Measurements from ENCODE around the gene CFAP299. TPM values are rescaled to one million over a fixed set of nuclear protein-coding genes. Genes with fewer than 3 reads are reported as not detected.

CFAP299 gene
- total and polyA plus RNA-seq, 9 of the 15 experiments (the other 6 are each of a cell fraction or from before 2014, with no cell fraction given), result 0.09 to 3.0 (median 0.76) TPM

DNA sequence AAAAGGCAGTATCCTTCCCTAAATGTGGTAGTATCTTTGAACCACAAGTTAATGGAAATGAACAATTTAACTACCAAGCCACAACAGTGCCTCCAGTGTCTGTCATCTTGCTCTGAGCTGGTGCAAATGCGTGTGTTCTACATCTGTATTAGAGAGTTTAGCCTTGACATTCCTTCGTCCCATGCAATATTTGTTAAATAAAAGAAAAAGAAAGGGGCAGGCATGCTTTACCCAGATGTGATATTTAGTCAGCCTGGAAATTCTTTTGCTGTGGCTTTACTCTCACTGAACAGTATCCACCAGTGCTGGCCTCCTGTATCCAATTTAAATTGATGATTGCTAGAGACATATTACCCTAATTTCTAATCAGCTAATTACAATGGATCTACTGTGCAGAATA, 310.5 kb downstream of the CFAP299 start (continued):
- TF ChIP-seq, protein P1, sequence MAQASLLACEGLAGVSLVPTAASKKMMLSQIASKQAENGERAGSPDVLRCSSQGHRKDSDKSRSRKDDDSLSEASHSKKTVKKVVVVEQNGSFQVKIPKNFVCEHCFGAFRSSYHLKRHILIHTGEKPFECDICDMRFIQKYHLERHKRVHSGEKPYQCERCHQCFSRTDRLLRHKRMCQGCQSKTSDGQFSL (CRISPR knock-in tag; IDR thresholded peaks at IDR 0.05), result no peak
- TF ChIP-seq, protein P1 (tag; IDR thresholded peaks at IDR 0.05), result no peak
- no peak for TF ChIP-seq ZNF75A (CRISPR knock-in tag; IDR thresholded peaks at IDR 0.05)
- TF ChIP-seq C11orf30 (IDR thresholded peaks at IDR 0.05; ENCODE audit: low read depth), result no peak
- no peak for TF ChIP-seq ESRRB (CRISPR knock-in tag; IDR thresholded peaks at IDR 0.05; ENCODE audit: borderline replicate concordance)
- TF ChIP-seq HIVEP1 (CRISPR knock-in tag; IDR thresholded peaks at IDR 0.05), result no peak
- TF ChIP-seq, protein P2, sequence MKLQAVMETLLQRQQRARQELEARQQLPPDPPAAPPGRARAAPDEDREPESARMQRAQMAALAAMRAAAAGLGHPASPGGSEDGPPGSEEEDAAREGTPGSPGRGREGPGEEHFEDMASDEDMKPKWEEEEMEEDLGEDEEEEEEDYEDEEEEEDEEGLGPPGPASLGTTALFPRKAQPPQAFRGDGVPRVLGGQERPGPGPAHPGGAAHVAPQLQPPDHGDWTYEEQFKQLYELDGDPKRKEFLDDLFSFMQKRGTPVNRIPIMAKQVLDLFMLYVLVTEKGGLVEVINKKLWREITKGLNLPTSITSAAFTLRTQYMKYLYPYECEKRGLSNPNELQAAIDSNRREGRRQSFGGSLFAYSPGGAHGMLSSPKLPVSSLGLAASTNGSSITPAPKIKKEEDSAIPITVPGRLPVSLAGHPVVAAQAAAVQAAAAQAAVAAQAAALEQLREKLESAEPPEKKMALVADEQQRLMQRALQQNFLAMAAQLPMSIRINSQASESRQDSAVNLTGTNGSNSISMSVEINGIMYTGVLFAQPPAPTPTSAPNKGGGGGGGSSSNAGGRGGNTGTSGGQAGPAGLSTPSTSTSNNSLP (IDR thresholded peaks at IDR 0.05; ENCODE audit: borderline replicate concordance, low read depth, low read length), result no peak

DNA sequence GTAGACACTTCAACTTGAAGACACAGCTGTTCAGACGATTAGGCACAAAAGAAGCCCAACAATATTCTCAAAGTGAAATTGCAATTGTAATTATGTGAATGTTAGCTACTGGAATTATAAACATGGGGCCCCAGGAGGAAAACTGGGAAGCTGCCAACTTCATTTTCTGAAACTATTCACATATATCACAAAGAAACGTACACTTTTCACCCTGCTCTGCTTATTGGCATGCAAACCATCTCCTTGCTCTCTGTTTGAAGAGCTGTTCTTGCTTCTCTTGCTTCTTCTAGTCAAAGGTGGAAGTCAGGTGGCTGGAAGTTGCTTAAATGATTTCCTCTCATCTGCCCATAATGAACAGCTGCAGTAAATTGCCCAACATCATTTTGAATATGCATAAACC, 320.1 kb downstream of the CFAP299 start:
- WGBS (ENCODE audit: insufficient coverage, low coverage, missing lambda C conversion rate), result 0% methylated on average over 2 of the region's 2 CpGs
- no peak for TF ChIP-seq STAT5A (IDR thresholded peaks at IDR 0.05; ENCODE audit: borderline replicate concordance, low read length)
- TF ChIP-seq PHF21A (IDR thresholded peaks at IDR 0.05; ENCODE audit: borderline replicate concordance, low read depth), result no peak
- TF ChIP-seq ZNF764 (CRISPR knock-in tag; IDR thresholded peaks at IDR 0.05; ENCODE audit: low read depth), result no peak
- TF ChIP-seq STAT5B (CRISPR knock-in tag; IDR thresholded peaks at IDR 0.05), result no peak
- TF ChIP-seq PRPF4 (IDR thresholded peaks at IDR 0.05; ENCODE audit: insufficient read depth, low read depth, low read length, poor library complexity, severe bottlenecking), result no peak
- TF ChIP-seq, protein P3, sequence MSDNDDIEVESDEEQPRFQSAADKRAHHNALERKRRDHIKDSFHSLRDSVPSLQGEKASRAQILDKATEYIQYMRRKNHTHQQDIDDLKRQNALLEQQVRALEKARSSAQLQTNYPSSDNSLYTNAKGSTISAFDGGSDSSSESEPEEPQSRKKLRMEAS (CRISPR knock-in tag; IDR thresholded peaks at IDR 0.05), result no peak
- no peak for TF ChIP-seq MYNN (IDR thresholded peaks at IDR 0.05)
- TF ChIP-seq MYNN (CRISPR knock-in tag; IDR thresholded peaks at IDR 0.05), result no peak
- TF ChIP-seq, protein P4, sequence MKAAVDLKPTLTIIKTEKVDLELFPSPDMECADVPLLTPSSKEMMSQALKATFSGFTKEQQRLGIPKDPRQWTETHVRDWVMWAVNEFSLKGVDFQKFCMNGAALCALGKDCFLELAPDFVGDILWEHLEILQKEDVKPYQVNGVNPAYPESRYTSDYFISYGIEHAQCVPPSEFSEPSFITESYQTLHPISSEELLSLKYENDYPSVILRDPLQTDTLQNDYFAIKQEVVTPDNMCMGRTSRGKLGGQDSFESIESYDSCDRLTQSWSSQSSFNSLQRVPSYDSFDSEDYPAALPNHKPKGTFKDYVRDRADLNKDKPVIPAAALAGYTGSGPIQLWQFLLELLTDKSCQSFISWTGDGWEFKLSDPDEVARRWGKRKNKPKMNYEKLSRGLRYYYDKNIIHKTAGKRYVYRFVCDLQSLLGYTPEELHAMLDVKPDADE (conservative IDR thresholded peaks at IDR 0.05; ENCODE audit: control insufficient read depth, low read depth, low read length), result no peak

More for the DNA sequence above, 320.1 kb downstream of the CFAP299 start:
- intact Hi-C loops (cut with micrococcal nuclease), result no loop called here
- H3K4me1 ChIP-seq (replicated peaks in 1 of 2; ENCODE audit: control insufficient read depth in 2 of 2, insufficient read depth in 2 of 2, low read length in 2 of 2), result no peaks in the 10 kb centered on the region
- no peaks in the 10 kb centered on the region for H3K36me3 ChIP-seq (ENCODE audit: control insufficient read depth, insufficient read depth, low read length)
- in situ Hi-C loops (cut with MboI), result no loop called here
- no TSS peak for BruUV-seq (replicated peaks)
- ChIA-PET CTCF (ENCODE audit: low intra/inter-chr PET ratio) (no interaction called here), POLR2A (interaction anchor here (0.6 to 0.7 kb wide), 2 partner anchors 267 to 362 kb away, joined by 3 read pairs; no protein-coding TSS in a partner anchor)
- H3K4me2 ChIP-seq (ENCODE audit: insufficient read depth, low read length), result no peak overlapping the region
- no peaks in the 10 kb centered on the region for H3K9me1 ChIP-seq (ENCODE audit: control insufficient read depth, insufficient read depth, low read length)
- H3K9ac ChIP-seq (ENCODE audit: insufficient read depth in 1 of 2, low read depth in 2 of 2, low read length in 2 of 2), result no peak overlapping the region
- FAIRE-seq (no peak), ATAC-seq (no peak), DNase-seq (ENCODE audit: extremely low read depth in 1 of 4, low spot score in 3 of 4) (no peak)
- no peaks in the 10 kb centered on the region for H4K20me1 ChIP-seq (replicated peaks; ENCODE audit: control insufficient read depth, insufficient read depth, low read length)
- no peak overlapping the region for H3K4me3 ChIP-seq
- no peak overlapping the region for H3K27ac ChIP-seq (ENCODE audit: extremely low read depth, low read depth, low read length)
- H2AFZ ChIP-seq (ENCODE audit: low read depth, low read length), result no peak overlapping the region
- H3K27me3 ChIP-seq (ENCODE audit: control insufficient read depth in 2 of 2, insufficient read depth in 2 of 2, low read length in 2 of 2), result no peaks in the 10 kb centered on the region
- H3K79me2 ChIP-seq (ENCODE audit: control insufficient read depth, insufficient read depth, low read length), result no peaks in the 10 kb centered on the region
- H3K9me3 ChIP-seq (replicated peaks; ENCODE audit: control insufficient read depth, insufficient read depth, low read depth, low read length), result no peaks in the 10 kb centered on the region

Data from K562 (cell line).